DOHH2 (cell line): ENCODE measurements around the gene DUSP1.

ENCODE experiments used
- EZH2phosphoT487 ChIP-seq: fragments of 200-600 bp; sonication (generic); IDR thresholded peaks from 2 replicates; pipeline ENCODE4 v1.6.1; 2017; ENCODE audit warnings: borderline replicate concordance, mild to moderate bottlenecking, antibody characterized with exemption, low read length, moderate library complexity, mixed read lengths
- TF ChIP-seq, protein P1 (sequence below): fragments of 200-600 bp; sonication (generic); IDR thresholded peaks from one replicate; pipeline ENCODE4 v1.5.1; 2014; ENCODE audit warnings: antibody characterized with exemption, mild to moderate bottlenecking, low read depth, low read length; ENCODE audit not compliant: poor library complexity, severe bottlenecking

DNA sequence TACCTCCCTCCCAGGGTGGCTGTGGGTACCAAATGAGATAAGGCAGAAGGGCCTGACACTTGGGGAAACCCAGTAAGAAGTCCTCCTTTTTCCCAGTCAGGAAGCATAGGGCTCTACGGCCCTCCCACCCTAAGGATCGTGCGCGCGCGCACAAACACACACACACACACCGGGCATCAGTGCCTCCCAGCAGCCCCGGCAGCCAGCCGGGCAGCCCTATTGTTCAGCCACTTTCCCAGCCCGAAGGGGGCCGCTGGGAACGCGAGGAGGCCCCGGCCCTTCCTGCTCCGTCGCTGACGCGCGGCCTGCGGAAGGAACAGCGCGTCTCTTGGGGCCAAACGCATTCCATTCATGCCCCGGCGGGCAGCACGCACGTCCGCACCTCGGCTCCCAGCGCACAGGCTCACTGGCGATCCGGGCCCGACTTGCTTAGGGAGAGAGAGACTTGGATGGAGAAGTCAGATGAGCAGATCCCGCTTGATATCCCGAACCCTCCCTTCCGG, 22.6 kb downstream of the DUSP1 start:
- TF ChIP-seq, protein P1, sequence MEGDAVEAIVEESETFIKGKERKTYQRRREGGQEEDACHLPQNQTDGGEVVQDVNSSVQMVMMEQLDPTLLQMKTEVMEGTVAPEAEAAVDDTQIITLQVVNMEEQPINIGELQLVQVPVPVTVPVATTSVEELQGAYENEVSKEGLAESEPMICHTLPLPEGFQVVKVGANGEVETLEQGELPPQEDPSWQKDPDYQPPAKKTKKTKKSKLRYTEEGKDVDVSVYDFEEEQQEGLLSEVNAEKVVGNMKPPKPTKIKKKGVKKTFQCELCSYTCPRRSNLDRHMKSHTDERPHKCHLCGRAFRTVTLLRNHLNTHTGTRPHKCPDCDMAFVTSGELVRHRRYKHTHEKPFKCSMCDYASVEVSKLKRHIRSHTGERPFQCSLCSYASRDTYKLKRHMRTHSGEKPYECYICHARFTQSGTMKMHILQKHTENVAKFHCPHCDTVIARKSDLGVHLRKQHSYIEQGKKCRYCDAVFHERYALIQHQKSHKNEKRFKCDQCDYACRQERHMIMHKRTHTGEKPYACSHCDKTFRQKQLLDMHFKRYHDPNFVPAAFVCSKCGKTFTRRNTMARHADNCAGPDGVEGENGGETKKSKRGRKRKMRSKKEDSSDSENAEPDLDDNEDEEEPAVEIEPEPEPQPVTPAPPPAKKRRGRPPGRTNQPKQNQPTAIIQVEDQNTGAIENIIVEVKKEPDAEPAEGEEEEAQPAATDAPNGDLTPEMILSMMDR = no peak
- TF ChIP-seq EZH2phosphoT487 = no peak
